ENCODE measurements around the gene RSAD1.

RSAD1 gene

GRCh38 chr17:50458270-50458669, 20.4 kb upstream of the RSAD1 start:
- no peak for DNase-seq

- no peak for DNase-seq
Observed at GRCh38 chr17:50458701-50459676, 19.7 kb upstream of the RSAD1 start.

- no peak for DNase-seq
Observed at GRCh38 chr17:50459756-50460155, 18.9 kb upstream of the RSAD1 start.

GRCh38 chr17:50460831-50461526, 17.7 kb upstream of the RSAD1 start:
- no peak for DNase-seq

GRCh38 chr17:50461550-50462132, 17.0 kb upstream of the RSAD1 start:
- DNase-seq, result no peak

GRCh38 chr17:50462446-50462845, 16.2 kb upstream of the RSAD1 start:
- no peak for DNase-seq

- DNase-seq, result no peak
Observed at GRCh38 chr17:50464121-50464520, 14.5 kb upstream of the RSAD1 start.

- no peak for DNase-seq
Observed at GRCh38 chr17:50464736-50465135, 13.9 kb upstream of the RSAD1 start.

GRCh38 chr17:50465171-50465570, 13.5 kb upstream of the RSAD1 start:
- no peak for DNase-seq

- no peak for DNase-seq
Observed at GRCh38 chr17:50465635-50466034, 13.0 kb upstream of the RSAD1 start.

GRCh38 chr17:50466371-50467113, 12.1 kb upstream of the RSAD1 start:
- DNase-seq, result no peak

- DNase-seq, result no peak
Observed at GRCh38 chr17:50467114-50467854, 11.4 kb upstream of the RSAD1 start.

- no peak for DNase-seq
Observed at GRCh38 chr17:50467855-50468303, 10.8 kb upstream of the RSAD1 start.

GRCh38 chr17:50468304-50469207, 10.1 kb upstream of the RSAD1 start, which contains the start of gene CHAD:
Gene CHAD (minus strand): TSS chr17:50468880. CDS start chr17:50468813, 67 bp downstream.
- peak; percentile 5 for DNase-seq

- no peak for DNase-seq
Observed at GRCh38 chr17:50469208-50469605, 9.5 kb upstream of the RSAD1 start.

- no peak for DNase-seq
Observed at GRCh38 chr17:50469671-50470305, 8.9 kb upstream of the RSAD1 start.

GRCh38 chr17:50470426-50470825, 8.2 kb upstream of the RSAD1 start:
- DNase-seq, result no peak

GRCh38 chr17:50471009-50471905, 7.4 kb upstream of the RSAD1 start:
- no peak for DNase-seq

- DNase-seq, result no peak
Observed at GRCh38 chr17:50472286-50472685, 6.4 kb upstream of the RSAD1 start.

Data from fibroblast of skin of abdomen (primary cell).